SK-N-SH (cell line): Measurements from ENCODE around the gene EEF1AKMT3. TPM values are rescaled to one million over a fixed set of nuclear protein-coding genes. Genes with fewer than 3 reads are reported as not detected.
A peak's percentile ranks its signal among the peaks of the same experiment; 100 is the strongest.

ENCODE experiments used
- CTCF ChIA-PET: fragments of 300-600, 350-600 bp; formaldehyde crosslinking; extraction: SDS; loops from one replicate; lab custom pipeline; 2021; lab: Yijun Ruan, JAX
- POLR2A ChIA-PET: fragments of 350-600 bp; sonication (Branson Sonifier 250); formaldehyde crosslinking; extraction: SDS; loops from one replicate; lab custom pipeline; 2020; ENCODE audit warnings: antibody characterized with exemption, inconsistent platforms; lab: Yijun Ruan, JAX
- DNase-seq: peaks from one replicate; pipeline ENCODE4 v3.0.0; 2012
- H2AFZ ChIP-seq: fragments of 200-600 bp; sonication (generic); 2 replicates; pipeline ENCODE4 v1.8.1; 2016; ENCODE audit warnings: antibody characterized with exemption, mild to moderate bottlenecking, low read depth
- H3F3A ChIP-seq: fragments of 200-600 bp; sonication (generic); replicated peaks from 2 replicates; pipeline ENCODE3; 2016; ENCODE audit warnings: antibody characterized with exemption, mild to moderate bottlenecking; ENCODE audit not compliant: insufficient read depth
- H3K27ac ChIP-seq, 2 experiments: fragments of 200-500 bp in 1 of 2; fragments of 200-600 bp in 1 of 2; sonication (Bioruptor generic) in 1 of 2; sonication (generic), shearing (Covaris generic) in 1 of 2; 2 replicates each; pipeline versions ENCODE4 v1.5.1 to v1.6.1; 2014 to 2016; ENCODE audit warnings: low read depth in 2 of 2, inconsistent platforms in 1 of 2, low read length in 1 of 2, mild to moderate bottlenecking in 1 of 2, mixed read lengths in 1 of 2
- H3K27me3 ChIP-seq: fragments of 200-600 bp; sonication (generic), shearing (Covaris generic); 2 replicates; pipeline ENCODE4 v1.6.1; 2016; ENCODE audit warnings: mixed run types; ENCODE audit not compliant: insufficient read depth
- H3K36me3 ChIP-seq, 2 experiments: fragments of 200-500 bp in 1 of 2; fragments of 200-600 bp in 1 of 2; sonication (Bioruptor generic) in 1 of 2; sonication (generic) in 1 of 2; replicated peaks in 1 of 2; 2 replicates each; pipeline versions ENCODE3 to v1.5.1; 2014 to 2016; ENCODE audit warnings: low read length in 1 of 2, mild to moderate bottlenecking in 1 of 2; ENCODE audit not compliant: insufficient read depth in 2 of 2, control insufficient read depth in 1 of 2
- H3K4me1 ChIP-seq, 2 experiments: fragments of 200-500 bp in 1 of 2; fragments of 200-600 bp in 1 of 2; sonication (Bioruptor generic) in 1 of 2; sonication (generic), shearing (Covaris generic) in 1 of 2; 2 replicates each; pipeline versions ENCODE4 v1.5.1 to v1.6.1; 2014 to 2016; ENCODE audit warnings: low read depth in 1 of 2, low read length in 1 of 2, mixed run types in 1 of 2; ENCODE audit not compliant: insufficient read depth in 2 of 2, control insufficient read depth in 1 of 2
- H3K4me2 ChIP-seq: fragments of 200-600 bp; sonication (generic), shearing (Covaris generic); 2 replicates; pipeline ENCODE4 v1.6.1; 2017; ENCODE audit warnings: mixed run types
- H3K4me3 ChIP-seq, 2 experiments: fragments of 200-500 bp in 1 of 2; fragments of 200-600 bp in 1 of 2; sonication (Bioruptor generic) in 1 of 2; sonication (generic), shearing (Covaris generic) in 1 of 2; 2 replicates each; pipeline versions ENCODE4 v1.5.1 to v1.8.1; 2014 to 2016; ENCODE audit warnings: low read depth in 2 of 2, inconsistent platforms in 1 of 2, low read length in 1 of 2, mild to moderate bottlenecking in 1 of 2, mixed read lengths in 1 of 2, moderate library complexity in 1 of 2
- H3K79me2 ChIP-seq: fragments of 200-600 bp; sonication (generic); 2 replicates; pipeline ENCODE4 v1.8.1; 2017; ENCODE audit warnings: mild to moderate bottlenecking; ENCODE audit not compliant: insufficient read depth
- H3K9ac ChIP-seq: fragments of 200-600 bp; sonication (generic); 2 replicates; pipeline ENCODE4 v1.6.1; 2017; ENCODE audit warnings: mixed run types
- H3K9me2 ChIP-seq: fragments of 200-600 bp; sonication (generic); 2 replicates; pipeline ENCODE4 v1.6.1; 2017; ENCODE audit warnings: mixed run types
- H3K9me3 ChIP-seq: fragments of 200-600 bp; sonication (generic); 2 replicates; pipeline ENCODE4 v1.6.1; 2017; ENCODE audit warnings: mixed run types, mild to moderate bottlenecking, moderate library complexity
- H4K20me1 ChIP-seq: fragments of 200-600 bp; sonication (generic); 2 replicates; pipeline ENCODE4 v1.6.1; 2017; ENCODE audit warnings: mild to moderate bottlenecking, mixed run types; ENCODE audit not compliant: insufficient read depth
- CHD2 ChIP-seq: fragments of 150-350 bp; IDR thresholded peaks from 2 replicates; pipeline ENCODE4 v1.6.1; 2018; ENCODE audit warnings: low read length; ENCODE audit not compliant: partially characterized antibody
- ELF1 ChIP-seq: IDR thresholded peaks from 2 replicates; pipeline ENCODE4 v1.4.0; 2012
- EZH2phosphoT487 ChIP-seq: fragments of 200-600 bp; sonication (generic); IDR thresholded peaks from 2 replicates; pipeline ENCODE4 v1.6.1; 2017; ENCODE audit warnings: low read depth, mixed run types, mild to moderate bottlenecking, antibody characterized with exemption, moderate library complexity, borderline replicate concordance
- FOXJ3 ChIP-seq: sonication (generic); formaldehyde crosslinking; IDR thresholded peaks from 2 replicates; pipeline ENCODE4 v1.5.1; 2020; ENCODE audit warnings: mild to moderate bottlenecking, missing genetic modification reagents
- FOXM1 ChIP-seq: IDR thresholded peaks from 2 replicates; pipeline ENCODE4 v1.4.0; 2012; ENCODE audit warnings: low read depth, mild to moderate bottlenecking
- GATA2 ChIP-seq: sonication (generic); formaldehyde crosslinking; IDR thresholded peaks from 2 replicates; pipeline ENCODE4 v1.5.0; 2020; ENCODE audit warnings: mild to moderate bottlenecking, missing genetic modification reagents
- IRF3 ChIP-seq: fragments of 150-350 bp; IDR thresholded peaks from 2 replicates; pipeline ENCODE4 v1.6.1; 2016; ENCODE audit warnings: mild to moderate bottlenecking, low read depth, low read length
- MAX ChIP-seq: IDR thresholded peaks from 2 replicates; pipeline ENCODE4 v1.4.0; 2012; ENCODE audit warnings: low read depth
- MEF2A ChIP-seq: IDR thresholded peaks from 2 replicates; pipeline ENCODE4 v1.4.0; 2012; ENCODE audit warnings: low read depth, borderline replicate concordance
- NRF1 ChIP-seq: IDR thresholded peaks from 2 replicates; pipeline ENCODE4 v1.6.1; 2012; ENCODE audit warnings: low read depth, mild to moderate bottlenecking, low read length
- PBX3 ChIP-seq: IDR thresholded peaks from 2 replicates; pipeline ENCODE4; 2012
- POLR2AphosphoS5 ChIP-seq: IDR thresholded peaks from 2 replicates; pipeline ENCODE4 v1.6.1; 2012; ENCODE audit warnings: low read depth, low read length
- REST ChIP-seq: IDR thresholded peaks from 2 replicates; pipeline ENCODE4 v1.6.1; 2012; ENCODE audit warnings: mild to moderate bottlenecking, low read depth, low read length, moderate library complexity
- RXRA ChIP-seq: IDR thresholded peaks from 2 replicates; pipeline ENCODE4 v1.4.0; 2012; ENCODE audit warnings: low read depth, mild to moderate bottlenecking, borderline replicate concordance
- TAF1 ChIP-seq: IDR thresholded peaks from 2 replicates; pipeline ENCODE4 v1.6.1; 2012; ENCODE audit warnings: low read depth, mild to moderate bottlenecking, low read length, moderate library complexity, borderline replicate concordance
- USF1 ChIP-seq: IDR thresholded peaks from 2 replicates; pipeline ENCODE4 v1.4.0; 2012; ENCODE audit warnings: low read depth, borderline replicate concordance
- USF2 ChIP-seq: fragments of 150-350 bp; IDR thresholded peaks from 2 replicates; pipeline ENCODE4 v1.6.1; 2017; ENCODE audit warnings: antibody characterized with exemption, low read length, low read depth, borderline replicate concordance
- YY1 ChIP-seq: IDR thresholded peaks from 2 replicates; pipeline ENCODE4 v1.4.0; 2012; ENCODE audit warnings: low read depth, mild to moderate bottlenecking
- ZBTB33 ChIP-seq: IDR thresholded peaks from 2 replicates; pipeline ENCODE4 v1.4.0; 2012; ENCODE audit warnings: low read depth, borderline replicate concordance
- WGBS: methylation state at CpG from one replicate; pipeline ENCODE4 v1.1.6; 2017; ENCODE audit warnings: low lambda C conversion rate; 5-methylcytosine and 5-hydroxymethylcytosine counted together
- polyA plus RNA-seq, 3 experiments: library from polyadenylated mRNA; depleted of rRNA; stranded (reverse); fragments of >200 nt; gene quantifications; 2 replicates each; pipeline ENCODE4 v1.2.3, GENCODE V29; 2012

The EEF1AKMT3 gene
- polyA plus RNA-seq, 1 of the 3 experiments (the other 2 are of a cell fraction) = 10.3 TPM

GRCh38 chr12:57764662-57765002 lies 7.8 kb upstream of the EEF1AKMT3 start:
- Histone ChIP-seq H3K79me2 (no peaks in the 10 kb centered on the region), H3K4me3 (peak overlapping the region in 1 of 2 experiments; percentile 34; a peak in 2 of 4 replicates), H3K36me3 (peaks cover 5 to 16% of the 10 kb centered on the region in 2 experiments), H3K27me3 (no peaks in the 10 kb centered on the region; the same call in 1 of the 2 replicates), H2AFZ (no peak overlapping the region), H3K4me1 (peaks cover 0 to 24% of the 10 kb centered on the region in 2 experiments; a peak in 1 of 4 replicates), H3K9ac (no peak overlapping the region), H3K9me3 (no peaks in the 10 kb centered on the region), H3K9me2 (no peaks in the 10 kb centered on the region), H3K4me2 (0 out of 2 replicates have a peak overlapping the region, but pooled peaks have one; percentile 55), H3K27ac (no peak overlapping the region), H3F3A (peaks cover 4% of the 10 kb centered on the region)
- 48% methylated on average over 12 of the region's 17 CpGs for WGBS
- POLR2A ChIA-PET = no interaction called here
- no peak for TF ChIP-seq ELF1
- no peak for TF ChIP-seq GATA2 (CRISPR knock-in tag)
- no peak for TF ChIP-seq EZH2phosphoT487
- TF ChIP-seq MAX = no peak
- no peak for TF ChIP-seq ZBTB33
- no peak for TF ChIP-seq FOXM1
- no peak for TF ChIP-seq YY1
- no peak for TF ChIP-seq REST
- no peak for TF ChIP-seq CHD2
- TF ChIP-seq NRF1 = no peak
- TF ChIP-seq IRF3 = no peak
- no peak for TF ChIP-seq POLR2AphosphoS5
- no peak for TF ChIP-seq TAF1
- TF ChIP-seq MEF2A = no peak
- TF ChIP-seq USF2 = no peak
- no peak for TF ChIP-seq RXRA
- TF ChIP-seq PBX3 = no peak
- no peak for TF ChIP-seq USF1
- TF ChIP-seq FOXJ3 (CRISPR knock-in tag) = no peak
- TF ChIP-seq, all 33 proteins: peak for 0
- H4K20me1 ChIP-seq = peaks cover 4% of the 10 kb centered on the region
- CTCF ChIA-PET = interaction anchor here (0.9 to 1.3 kb wide), 5 partner anchors 8 to 551 kb away, joined by 3 to 5 read pairs (median 3); partner anchors contain the start of gene MARCHF9
- no peak for DNase-seq
